ENCODE measurements around the gene NFE2. TPM values are rescaled to one million over a fixed set of nuclear protein-coding genes. Genes with fewer than 3 reads are reported as not detected.
"Not testable (repeated sequence)": the region's sequence is repeated elsewhere in the genome, so short reads cannot be mapped to it uniquely, and the experiment has no call there.

Gene NFE2
- total RNA-seq, 4 donors from 2014 or later: not detected

DNA sequence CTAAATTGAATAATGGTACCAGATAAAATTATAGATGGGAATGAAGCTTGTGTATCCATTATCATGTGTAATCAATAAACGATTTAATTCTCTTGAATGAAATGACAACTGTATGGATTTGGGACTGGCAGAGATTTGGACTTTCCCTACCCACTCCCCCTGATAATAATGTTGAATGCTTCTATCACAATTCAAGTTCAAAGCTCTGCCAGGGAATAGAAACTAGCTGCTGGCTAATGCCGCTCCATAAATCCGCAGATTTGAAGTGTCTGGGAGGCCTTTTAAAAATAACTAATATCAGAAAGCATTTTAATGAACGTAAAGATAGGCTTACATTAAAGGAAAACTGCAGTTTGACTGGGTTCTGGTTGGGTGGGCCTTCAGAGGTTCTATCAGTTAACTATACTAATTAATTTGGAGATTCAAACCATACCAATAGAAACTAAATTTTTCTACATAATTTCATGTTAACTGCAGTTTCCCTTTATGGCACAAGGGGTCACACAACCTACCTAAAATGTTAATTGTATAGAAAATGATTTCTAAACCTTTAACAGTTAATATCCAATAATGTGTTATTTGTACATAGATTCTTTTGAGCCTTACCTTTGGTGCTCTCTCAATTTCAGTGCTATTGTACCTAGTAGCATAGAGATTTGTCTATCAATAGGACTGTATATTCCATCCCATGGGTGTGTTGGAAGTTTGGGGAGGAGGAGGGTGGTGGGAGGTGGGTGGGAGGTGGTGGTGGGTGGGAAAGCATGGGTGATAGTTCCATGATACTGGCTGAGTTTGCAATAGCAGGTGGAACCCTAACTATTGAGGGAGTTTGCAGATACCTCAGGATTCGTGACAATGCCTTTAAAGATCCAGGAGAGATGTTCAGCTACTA is 15.4 kb downstream of the NFE2 start:
- Histone ChIP-seq H3K9me3 (no peaks in the 10 kb centered on the region), H3K4me1 (peaks cover 0 to 58% (median 36%) of the 10 kb centered on the region in 4 donors), H3K27me3 (no peaks in the 10 kb centered on the region), H3K36me3 (peaks cover 0 to 76% (median 18%) of the 10 kb centered on the region in 3 donors), H3K27ac (no peak overlapping the region), H3K4me3 (no peak overlapping the region)
- 52 to 62% methylated on average over 5 of the region's 5 CpGs for WGBS, 2 donors
- TF ChIP-seq EP300 (IDR thresholded peaks at IDR 0.05) (no peak), POLR2A (IDR thresholded peaks at IDR 0.05) (no peak)
- TF ChIP-seq, protein P1, sequence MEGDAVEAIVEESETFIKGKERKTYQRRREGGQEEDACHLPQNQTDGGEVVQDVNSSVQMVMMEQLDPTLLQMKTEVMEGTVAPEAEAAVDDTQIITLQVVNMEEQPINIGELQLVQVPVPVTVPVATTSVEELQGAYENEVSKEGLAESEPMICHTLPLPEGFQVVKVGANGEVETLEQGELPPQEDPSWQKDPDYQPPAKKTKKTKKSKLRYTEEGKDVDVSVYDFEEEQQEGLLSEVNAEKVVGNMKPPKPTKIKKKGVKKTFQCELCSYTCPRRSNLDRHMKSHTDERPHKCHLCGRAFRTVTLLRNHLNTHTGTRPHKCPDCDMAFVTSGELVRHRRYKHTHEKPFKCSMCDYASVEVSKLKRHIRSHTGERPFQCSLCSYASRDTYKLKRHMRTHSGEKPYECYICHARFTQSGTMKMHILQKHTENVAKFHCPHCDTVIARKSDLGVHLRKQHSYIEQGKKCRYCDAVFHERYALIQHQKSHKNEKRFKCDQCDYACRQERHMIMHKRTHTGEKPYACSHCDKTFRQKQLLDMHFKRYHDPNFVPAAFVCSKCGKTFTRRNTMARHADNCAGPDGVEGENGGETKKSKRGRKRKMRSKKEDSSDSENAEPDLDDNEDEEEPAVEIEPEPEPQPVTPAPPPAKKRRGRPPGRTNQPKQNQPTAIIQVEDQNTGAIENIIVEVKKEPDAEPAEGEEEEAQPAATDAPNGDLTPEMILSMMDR (IDR thresholded peaks at IDR 0.05): peak in 2 of 5 experiments; percentile 13 to 22
- DNase-seq (ENCODE audit: low spot score in 2 of 2): no peak

DNA sequence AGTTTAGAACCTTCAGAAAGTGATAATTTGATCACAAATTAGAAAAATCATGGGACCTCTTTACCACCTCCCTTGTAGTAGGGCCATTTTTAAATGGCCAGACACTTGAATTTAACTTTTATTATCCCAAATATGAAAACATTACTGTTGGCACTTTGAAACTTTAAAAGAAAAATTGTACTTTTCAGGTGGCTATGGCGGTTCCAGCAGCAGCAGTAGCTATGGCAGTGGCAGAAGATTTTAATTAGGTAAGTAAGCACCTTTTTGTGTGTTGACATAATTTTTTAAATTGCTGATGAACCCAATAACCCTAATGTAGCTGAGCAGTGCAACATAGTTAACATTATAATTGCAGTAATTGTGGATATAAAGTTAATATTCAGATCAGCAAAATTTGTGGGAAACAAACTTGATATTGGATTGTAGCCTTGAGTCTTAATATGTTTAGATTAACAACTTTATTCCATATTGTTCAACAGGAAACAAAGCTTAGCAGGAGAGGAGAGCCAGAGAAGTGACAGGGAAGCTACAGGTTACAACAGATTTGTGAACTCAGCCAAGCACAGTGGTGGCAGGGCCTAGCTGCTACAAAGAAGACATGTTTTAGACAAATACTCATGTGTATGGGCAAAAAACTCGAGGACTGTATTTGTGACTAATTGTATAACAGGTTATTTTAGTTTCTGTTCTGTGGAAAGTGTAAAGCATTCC is 16.6 kb downstream of the NFE2 start:
- not testable (repeated sequence) for DNase-seq (ENCODE audit: low spot score in 2 of 2); H3K27me3 ChIP-seq; H3K4me3 ChIP-seq; H3K9me3 ChIP-seq; H3K27ac ChIP-seq
- Histone ChIP-seq H3K36me3 (peaks cover 0 to 70% (median 18%) of the 10 kb centered on the region in 3 donors), H3K4me1 (peaks cover 0 to 58% (median 36%) of the 10 kb centered on the region in 4 donors)
- 36 to 42% methylated on average over 2 of the region's 2 CpGs for WGBS, 2 donors

DNA sequence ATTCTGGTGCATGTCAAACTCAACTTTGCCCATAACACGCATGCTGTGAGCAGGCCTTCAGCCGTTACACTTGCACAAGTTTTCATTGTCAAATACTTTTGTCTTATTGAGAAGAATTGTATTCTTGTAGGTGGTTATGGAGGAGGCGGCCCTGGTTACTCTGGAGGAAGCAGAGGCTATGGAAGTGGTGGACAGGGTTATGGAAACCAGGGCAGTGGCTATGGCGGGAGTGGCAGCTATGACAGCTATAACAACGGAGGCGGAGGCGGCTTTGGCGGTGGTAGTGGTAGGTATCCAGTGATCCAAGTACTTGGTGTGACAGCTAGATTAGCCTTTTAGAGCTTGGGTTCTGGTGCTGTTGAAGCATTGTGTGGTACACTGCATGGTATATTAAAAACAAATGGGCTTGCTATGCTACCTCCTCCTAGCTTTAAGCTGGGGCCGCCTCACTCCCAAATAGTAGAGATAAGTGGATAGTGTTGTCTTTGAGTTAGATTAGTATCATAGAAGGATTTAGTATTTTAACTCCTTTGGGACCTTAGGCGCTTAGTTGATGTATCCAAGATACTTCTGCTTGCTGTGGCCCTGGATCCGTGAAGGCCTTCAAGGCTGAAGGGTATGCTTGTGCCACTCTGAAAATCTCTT is 17.7 kb downstream of the NFE2 start:
- Histone ChIP-seq H3K9me3 (no peaks in the 10 kb centered on the region), H3K4me3 (peak overlapping the region in 1 of 4 donors; percentile 58), H3K27me3 (no peaks in the 10 kb centered on the region), H3K4me1 (peaks cover 0 to 68% (median 43%) of the 10 kb centered on the region in 4 donors), H3K36me3 (peaks cover 0 to 59% (median 18%) of the 10 kb centered on the region in 3 donors), H3K27ac (peak overlapping the region in 2 of 4 donors; percentile 15 to 21)
- no peak for TF ChIP-seq EP300 (IDR thresholded peaks at IDR 0.05)
- TF ChIP-seq POLR2A (IDR thresholded peaks at IDR 0.05): no peak
- TF ChIP-seq, protein P1 (IDR thresholded peaks at IDR 0.05): no peak
- no peak for DNase-seq (ENCODE audit: low spot score in 2 of 2)
- 37 to 44% methylated on average over 11 of the region's 11 CpGs for WGBS, 2 donors

DNA sequence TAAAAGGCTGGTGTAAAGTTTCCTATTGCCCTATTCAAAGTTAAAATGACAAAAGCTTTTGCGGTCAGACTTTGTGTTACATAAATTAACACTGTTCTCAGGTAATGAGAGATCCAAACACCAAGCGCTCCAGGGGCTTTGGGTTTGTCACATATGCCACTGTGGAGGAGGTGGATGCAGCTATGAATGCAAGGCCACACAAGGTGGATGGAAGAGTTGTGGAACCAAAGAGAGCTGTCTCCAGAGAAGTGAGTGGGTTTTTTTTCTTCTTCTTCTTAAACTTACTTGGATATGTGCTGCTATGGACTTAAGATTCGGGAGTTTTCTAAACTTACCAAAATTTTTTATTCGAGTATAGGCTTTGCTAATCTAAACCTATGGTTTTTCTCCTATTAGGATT is 19.1 kb downstream of the NFE2 start:
- Histone ChIP-seq H3K4me1 (peaks cover 0 to 65% (median 47%) of the 10 kb centered on the region in 4 donors), H3K4me3 (peak overlapping the region; percentile 58 to 79 (median 66)), H3K27ac (peak overlapping the region; percentile 89 to 97 (median 93)), H3K36me3 (peaks cover 0 to 45% (median 14%) of the 10 kb centered on the region in 3 donors)
- not testable (repeated sequence) for DNase-seq (ENCODE audit: low spot score in 2 of 2); H3K27me3 ChIP-seq; H3K9me3 ChIP-seq
- WGBS, 2 donors: 5 to 20% methylated on average over 4 of the region's 4 CpGs

DNA sequence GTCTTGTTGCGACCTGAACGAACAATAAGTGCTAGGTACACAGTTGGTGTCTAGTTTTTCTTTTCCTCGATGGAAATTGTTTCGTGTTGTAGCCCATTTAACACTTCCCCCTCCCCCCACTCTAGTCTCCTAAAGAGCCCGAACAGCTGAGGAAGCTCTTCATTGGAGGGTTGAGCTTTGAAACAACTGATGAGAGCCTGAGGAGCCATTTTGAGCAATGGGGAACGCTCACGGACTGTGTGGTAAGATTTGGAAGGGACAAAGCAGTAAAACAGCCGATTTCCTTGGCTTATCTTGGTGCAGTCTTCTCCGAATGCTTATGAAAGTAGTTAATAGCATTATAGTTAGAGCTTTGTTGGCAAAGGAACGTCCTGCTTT is 19.6 kb downstream of the NFE2 start:
- Histone ChIP-seq H3K4me3 (peak overlapping the region; percentile 58 to 79 (median 66)), H3K27ac (peak overlapping the region; percentile 89 to 97 (median 93)), H3K36me3 (peaks cover 0 to 40% (median 10%) of the 10 kb centered on the region in 3 donors), H3K4me1 (peaks cover 0 to 63% (median 45%) of the 10 kb centered on the region in 4 donors)
- H3K9me3 ChIP-seq; H3K27me3 ChIP-seq; DNase-seq (ENCODE audit: low spot score in 2 of 2): not testable (repeated sequence)
- WGBS, 2 donors: 0 to 2% methylated on average over 10 of the region's 10 CpGs

DNA sequence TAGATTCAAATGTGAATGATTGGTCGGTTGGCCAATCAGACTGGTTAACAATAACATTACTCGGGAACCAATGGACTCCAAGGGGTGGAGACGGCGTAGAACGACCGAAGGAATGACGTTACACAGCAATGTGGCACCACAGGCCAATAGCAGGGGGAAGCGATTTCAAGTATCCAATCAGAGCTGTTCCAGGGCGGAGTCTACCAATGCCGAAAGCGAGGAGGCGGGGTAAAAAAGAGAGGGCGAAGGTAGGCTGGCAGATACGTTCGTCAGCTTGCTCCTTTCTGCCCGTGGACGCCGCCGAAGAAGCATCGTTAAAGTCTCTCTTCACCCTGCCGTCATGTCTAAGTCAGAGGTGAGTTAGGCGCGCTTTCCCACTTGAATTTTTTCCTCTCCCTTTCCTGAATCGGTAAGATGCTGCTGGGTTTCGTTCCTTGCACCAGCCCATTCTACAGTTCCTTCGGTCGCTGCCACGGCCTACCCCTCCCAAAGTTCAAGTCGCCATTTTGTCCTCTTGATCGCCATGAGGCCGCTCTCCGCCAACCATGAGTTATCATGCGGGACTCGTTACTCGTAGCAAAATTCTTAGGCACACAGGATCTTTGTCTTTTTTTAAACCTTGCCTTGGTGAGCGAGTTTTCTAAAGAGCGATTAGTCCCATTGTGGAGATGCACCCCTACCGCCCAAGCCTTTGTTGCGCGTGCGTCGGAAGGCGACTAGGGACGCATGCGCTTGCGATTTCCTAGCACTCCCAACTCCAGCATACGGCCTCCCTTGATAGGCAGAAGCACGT is 20.2 kb downstream of the NFE2 start, which contains the start of gene HNRNPA1:
Gene HNRNPA1 (plus strand): TSS at position 259 of the 793 bp plus-strand sequence. CDS start 82 bp downstream, at position 341.
- Histone ChIP-seq H3K4me1 (peaks cover 0 to 58% (median 42%) of the 10 kb centered on the region in 4 donors), H3K9me3 (no peaks in the 10 kb centered on the region), H3K27ac (peak within 1 kb of the TSS; percentile 89 to 97 (median 93)), H3K27me3 (no peaks in the 10 kb centered on the region), H3K4me3 (peak within 1 kb of the TSS; percentile 58 to 79 (median 66)), H3K36me3 (peaks cover 0 to 35% (median 4%) of the 10 kb centered on the region in 3 donors)
- peak; percentile 99 to 100 for TF ChIP-seq POLR2A (IDR thresholded peaks at IDR 0.05)
- TF ChIP-seq, protein P1 (IDR thresholded peaks at IDR 0.05): no peak
- TF ChIP-seq EP300 (IDR thresholded peaks at IDR 0.05): peak in 1 of 2 donors; percentile 100
- 0% methylated on average over 48 of the region's 48 CpGs for WGBS, 2 donors
- peak; percentile 94 to 97 for DNase-seq (ENCODE audit: low spot score in 2 of 2)

All from tibial nerve (tissue), 4 donors.